ENCODE measurements around the gene ADARB1.

Gene ADARB1

GRCh38 chr21:45163413-45164123, 89.2 kb downstream of the ADARB1 start:
- no peak for DNase-seq

- peak in 4 of 58 donors; percentile 20 to 41 (median 26) for DNase-seq
Observed at GRCh38 chr21:45164124-45164511, 89.7 kb downstream of the ADARB1 start.

GRCh38 chr21:45164838-45165237, 90.5 kb downstream of the ADARB1 start:
- no peak for DNase-seq

GRCh38 chr21:45166931-45167330, 92.6 kb downstream of the ADARB1 start:
- no peak for DNase-seq

- DNase-seq: no peak
Observed at GRCh38 chr21:45167796-45168222, 93.4 kb downstream of the ADARB1 start.

- no peak for DNase-seq
Observed at GRCh38 chr21:45168522-45168921, 94.1 kb downstream of the ADARB1 start.

- no peak for DNase-seq
Observed at GRCh38 chr21:45169001-45169400, 94.6 kb downstream of the ADARB1 start.

GRCh38 chr21:45169682-45170081, 95.3 kb downstream of the ADARB1 start:
- DNase-seq: no peak

GRCh38 chr21:45170987-45171386, 96.6 kb downstream of the ADARB1 start:
- no peak for DNase-seq

- no peak for DNase-seq
Observed at GRCh38 chr21:45172420-45172819, 98.0 kb downstream of the ADARB1 start.

- no peak for DNase-seq
Observed at GRCh38 chr21:45175326-45176095, 101.1 kb downstream of the ADARB1 start.

GRCh38 chr21:45176141-45176540, 101.8 kb downstream of the ADARB1 start:
- DNase-seq: no peak

GRCh38 chr21:45177039-45177438, 102.7 kb downstream of the ADARB1 start:
- no peak for DNase-seq

- DNase-seq: no peak
Observed at GRCh38 chr21:45178070-45178608, 103.8 kb downstream of the ADARB1 start.

- no peak for DNase-seq
Observed at GRCh38 chr21:45178971-45179370, 104.6 kb downstream of the ADARB1 start.

- no peak for DNase-seq
Observed at GRCh38 chr21:45179568-45180245, 105.3 kb downstream of the ADARB1 start.

- no peak for DNase-seq
Observed at GRCh38 chr21:45180246-45180599, 105.8 kb downstream of the ADARB1 start.

- DNase-seq: no peak
Observed at GRCh38 chr21:45182958-45183357, 108.6 kb downstream of the ADARB1 start.

GRCh38 chr21:45183852-45184251, 109.5 kb downstream of the ADARB1 start:
- DNase-seq: no peak

- no peak for DNase-seq
Observed at GRCh38 chr21:45184869-45185268, 110.5 kb downstream of the ADARB1 start.

GRCh38 chr21:45186709-45187108, 112.3 kb downstream of the ADARB1 start:
- DNase-seq: no peak

GRCh38 chr21:45187646-45188045, 113.3 kb downstream of the ADARB1 start:
- no peak for DNase-seq

All from anterior cingulate cortex (tissue), 58 donors.